GM12892 (cell line): ENCODE measurements around the gene RNASEH1.

Source experiments
- POLR2A ChIP-seq: IDR thresholded peaks from 2 replicates; pipeline ENCODE4 v1.6.1; 2011; ENCODE audit warnings: low read depth, low read length, control low read depth
- POLR2AphosphoS5 ChIP-seq: IDR thresholded peaks from 2 replicates; pipeline ENCODE4 v1.6.1; 2011; ENCODE audit warnings: low read depth, low read length, control low read depth
- TAF1 ChIP-seq: IDR thresholded peaks from 2 replicates; pipeline ENCODE4 v1.6.1; 2011; ENCODE audit warnings: low read depth, mild to moderate bottlenecking, control low read depth, low read length, borderline replicate concordance

- TF ChIP-seq POLR2A (no peak), POLR2AphosphoS5 (no peak), TAF1 (no peak)
These were observed 38.8 kb upstream of the RNASEH1 start for GRCh38 chr2:3596901-3597417.
